SHP77 treated with DMSO at 0.1 percent for 48 hours (cell line): ENCODE measurements around the gene ERCC6.

Experiments used
- DNase-seq: peaks from one replicate; lab custom pipeline; 2025; lab: John Stamatoyannopoulos, UW

Gene ERCC6

GRCh38 chr10:49512121-49512809 lies 26.7 kb downstream of the ERCC6 start:
- DNase-seq, result no peak

DNA sequence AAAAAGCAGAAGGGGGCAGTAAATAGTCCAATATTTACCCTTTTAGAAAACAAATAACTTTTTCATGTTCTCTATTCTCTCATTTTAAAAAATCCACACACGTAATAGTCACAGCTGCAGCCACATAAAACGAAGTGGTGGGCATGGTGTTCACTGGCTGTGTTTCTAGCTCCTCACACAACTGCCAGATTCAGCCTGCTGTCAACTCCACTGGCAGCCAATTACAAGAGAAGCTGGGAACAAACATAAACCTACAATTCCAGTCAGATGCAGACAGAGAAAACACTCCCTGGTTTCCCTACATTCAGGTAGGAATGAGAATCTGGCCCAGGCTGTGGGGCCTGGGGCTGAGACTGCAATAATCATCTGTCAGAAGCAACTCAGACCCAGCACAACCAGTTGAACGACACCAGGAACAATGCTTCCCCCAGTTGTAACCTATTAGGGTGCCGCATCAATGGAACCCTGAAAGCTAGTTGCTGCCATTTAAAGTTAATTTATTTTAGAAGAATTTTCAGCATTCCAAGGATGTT lies 29.1 kb downstream of the ERCC6 start:
- no peak for DNase-seq

DNA sequence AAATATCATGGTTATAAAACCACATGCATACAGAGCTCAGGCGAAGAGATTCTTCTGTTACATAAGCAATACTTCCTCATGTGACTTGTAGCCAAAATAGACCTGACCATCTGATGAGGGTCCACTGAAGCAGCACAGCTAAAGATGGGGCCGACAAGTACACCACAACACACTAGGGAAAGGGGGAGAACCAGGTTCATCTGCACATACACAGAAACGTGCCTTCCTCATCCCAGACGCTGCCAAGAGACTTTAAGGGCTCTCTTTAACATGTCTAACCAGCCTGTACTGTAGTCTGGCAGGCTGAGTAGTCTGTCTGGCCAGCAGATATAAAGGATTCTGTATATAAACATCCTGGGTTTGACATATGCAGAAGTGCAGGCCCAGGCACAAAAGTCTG lies 30.3 kb downstream of the ERCC6 start:
- no peak for DNase-seq

DNA sequence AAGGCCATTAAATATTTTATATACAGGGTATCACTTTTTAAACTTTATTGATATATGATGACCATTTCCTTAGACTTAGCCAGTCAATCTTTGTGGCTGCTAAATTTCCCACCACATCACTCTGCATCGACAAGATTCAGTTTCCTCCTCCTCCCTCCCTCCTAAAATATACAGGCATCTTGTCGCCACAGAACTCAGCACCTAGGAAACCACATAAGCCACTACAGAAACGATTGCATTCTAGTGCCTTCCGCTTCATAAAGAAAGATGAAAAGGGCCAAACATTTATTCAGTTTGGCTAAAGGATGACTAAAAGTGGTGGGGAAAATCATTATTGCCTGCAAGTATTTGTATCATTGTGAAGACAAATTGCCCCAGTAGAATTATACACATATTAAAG lies 30.7 kb downstream of the ERCC6 start:
- no peak for DNase-seq

GRCh38 chr10:49505589-49505988 lies 33.3 kb downstream of the ERCC6 start:
- DNase-seq, result no peak

DNA sequence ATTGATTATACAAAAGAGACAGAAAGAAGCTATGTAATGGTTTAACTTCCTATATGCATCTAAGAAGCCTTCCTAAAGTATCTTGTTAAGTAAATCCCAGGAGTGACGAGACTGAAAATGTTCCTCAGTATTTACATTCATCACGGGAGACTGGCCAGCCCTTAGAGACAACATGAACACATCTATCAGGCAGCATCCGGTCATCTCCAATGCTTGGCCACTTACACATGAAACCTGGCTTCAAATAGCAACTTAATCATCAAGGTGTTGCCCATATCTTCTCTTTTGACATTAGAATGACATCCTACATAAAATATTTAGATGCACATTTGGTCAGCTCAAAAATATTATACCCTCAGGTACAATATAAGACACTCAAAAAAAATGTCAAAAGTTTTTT lies 33.8 kb downstream of the ERCC6 start:
- no peak for DNase-seq

- no peak for DNase-seq
These were observed 34.4 kb downstream of the ERCC6 start for GRCh38 chr10:49504528-49504927.

DNA sequence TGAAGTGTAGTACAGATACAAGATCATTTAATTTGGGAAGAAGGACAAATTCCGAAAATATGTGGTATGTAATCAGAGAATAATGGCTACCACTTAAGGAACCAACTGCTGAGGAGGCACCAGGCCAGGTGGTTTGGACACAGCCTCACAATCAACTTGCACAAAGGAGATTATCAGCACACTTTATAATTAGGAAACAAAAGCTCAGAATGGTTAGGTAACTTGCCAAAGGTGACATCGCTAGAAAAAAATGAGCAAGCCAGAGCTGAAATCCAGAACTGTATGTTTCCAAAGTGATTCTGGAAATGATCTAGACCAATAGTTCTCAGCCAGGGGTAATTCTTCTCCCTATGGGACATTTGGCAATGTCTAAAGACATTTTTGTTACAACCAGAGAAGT lies 36.6 kb downstream of the ERCC6 start:
- no peak for DNase-seq

DNA sequence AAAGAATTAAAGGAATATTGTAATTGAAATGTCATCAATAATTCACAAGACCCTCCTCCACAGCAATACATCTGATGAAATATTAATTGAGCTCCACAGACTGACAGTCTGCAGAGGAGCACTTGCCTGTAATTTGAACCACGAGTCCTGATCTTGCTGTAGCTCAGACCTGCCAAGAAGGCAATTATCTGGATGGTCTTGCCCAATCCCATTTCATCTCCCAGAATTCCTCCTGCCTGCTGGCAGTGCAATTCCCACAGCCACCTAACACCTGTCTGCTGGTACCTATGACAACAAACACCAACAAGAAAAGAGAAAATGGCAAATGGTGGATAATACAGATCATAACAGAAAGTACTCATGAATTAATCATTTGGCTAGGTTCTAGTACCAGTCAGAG lies 38.5 kb downstream of the ERCC6 start:
- no peak for DNase-seq

DNA sequence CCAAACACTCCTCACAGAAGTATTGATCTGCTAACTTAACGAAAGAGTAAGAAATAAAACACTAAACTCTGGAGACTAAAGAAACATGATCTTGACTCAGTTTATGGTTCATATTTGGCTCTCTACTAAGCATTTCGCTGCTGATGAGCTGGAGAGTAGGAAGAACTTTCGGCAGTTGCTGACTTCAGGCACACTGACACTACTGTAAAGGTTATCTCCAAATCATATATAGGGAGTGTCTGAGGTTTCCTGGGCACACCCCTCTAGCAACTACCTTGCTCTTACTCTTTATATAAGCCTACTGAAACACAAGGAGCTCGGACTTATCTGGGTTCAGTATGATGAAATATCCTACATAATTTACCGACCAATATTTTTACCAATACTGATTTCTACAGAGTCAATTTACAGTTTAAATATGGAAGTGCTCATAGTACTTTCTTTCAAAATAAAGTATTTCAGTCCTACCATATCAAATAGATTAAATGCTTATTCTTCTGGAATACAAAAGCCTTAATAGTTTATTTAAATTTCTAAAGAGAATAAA lies 39.5 kb downstream of the ERCC6 start:
- no peak for DNase-seq

DNA sequence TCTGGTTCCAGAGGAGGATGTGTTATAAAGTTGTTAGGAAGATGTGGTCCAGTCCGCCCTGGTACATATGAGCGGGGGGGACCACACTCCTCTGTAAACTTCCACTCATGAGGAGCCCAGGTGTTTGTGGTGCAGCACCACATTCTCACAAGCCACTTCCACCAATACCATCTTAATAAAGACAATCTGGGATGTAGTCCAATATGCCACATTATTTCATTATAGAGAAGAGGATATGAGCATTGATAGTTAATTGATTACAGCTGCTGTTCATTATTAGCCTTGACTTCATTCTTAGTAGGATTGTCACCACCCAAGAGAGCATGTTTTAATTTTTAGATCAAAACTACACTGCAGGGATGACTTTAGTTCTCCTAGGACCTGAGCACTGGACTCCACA lies 40.5 kb downstream of the ERCC6 start:
- DNase-seq, result no peak

DNA sequence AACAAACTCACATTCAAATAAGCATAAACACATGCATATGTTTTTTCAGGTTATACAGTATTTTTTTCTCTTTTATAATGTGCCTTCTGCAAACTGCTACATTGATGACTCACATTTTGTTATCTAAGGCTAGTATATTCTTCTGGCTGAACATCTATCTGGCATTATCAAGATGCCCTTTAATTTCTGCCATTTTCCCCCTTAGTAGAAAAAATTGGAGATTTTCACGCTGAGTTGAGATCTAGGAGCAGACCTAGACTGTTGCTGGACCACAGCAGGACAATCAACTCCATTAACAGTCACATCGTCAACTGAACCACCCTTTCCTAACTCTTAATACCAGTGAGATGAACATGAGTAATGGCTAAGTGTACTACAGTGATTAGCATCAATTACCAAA lies 41.6 kb downstream of the ERCC6 start:
- DNase-seq, result no peak

- no peak for DNase-seq
These were observed 50.7 kb downstream of the ERCC6 start for GRCh38 chr10:49488056-49488717.

DNA sequence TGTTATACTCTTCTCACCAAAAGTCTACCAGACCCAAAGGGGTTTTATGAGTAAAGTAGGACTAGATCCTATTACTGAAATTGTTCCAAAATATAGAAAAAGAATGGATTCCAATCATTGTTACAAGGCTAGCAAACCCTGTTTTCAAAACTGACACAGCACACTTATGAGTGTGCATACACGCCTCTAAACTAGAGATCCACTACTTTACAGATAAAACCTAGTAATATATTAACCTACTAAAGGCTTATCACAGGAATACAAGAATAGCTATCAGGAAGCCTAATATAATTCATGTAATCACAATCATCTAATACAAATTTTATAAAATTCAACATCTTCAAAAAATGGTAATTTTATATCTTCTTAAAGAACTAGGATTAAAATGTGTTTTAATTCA lies 52.2 kb downstream of the ERCC6 start:
- no peak for DNase-seq

- DNase-seq, result no peak
These were observed 52.9 kb downstream of the ERCC6 start for GRCh38 chr10:49486009-49486408.

DNA sequence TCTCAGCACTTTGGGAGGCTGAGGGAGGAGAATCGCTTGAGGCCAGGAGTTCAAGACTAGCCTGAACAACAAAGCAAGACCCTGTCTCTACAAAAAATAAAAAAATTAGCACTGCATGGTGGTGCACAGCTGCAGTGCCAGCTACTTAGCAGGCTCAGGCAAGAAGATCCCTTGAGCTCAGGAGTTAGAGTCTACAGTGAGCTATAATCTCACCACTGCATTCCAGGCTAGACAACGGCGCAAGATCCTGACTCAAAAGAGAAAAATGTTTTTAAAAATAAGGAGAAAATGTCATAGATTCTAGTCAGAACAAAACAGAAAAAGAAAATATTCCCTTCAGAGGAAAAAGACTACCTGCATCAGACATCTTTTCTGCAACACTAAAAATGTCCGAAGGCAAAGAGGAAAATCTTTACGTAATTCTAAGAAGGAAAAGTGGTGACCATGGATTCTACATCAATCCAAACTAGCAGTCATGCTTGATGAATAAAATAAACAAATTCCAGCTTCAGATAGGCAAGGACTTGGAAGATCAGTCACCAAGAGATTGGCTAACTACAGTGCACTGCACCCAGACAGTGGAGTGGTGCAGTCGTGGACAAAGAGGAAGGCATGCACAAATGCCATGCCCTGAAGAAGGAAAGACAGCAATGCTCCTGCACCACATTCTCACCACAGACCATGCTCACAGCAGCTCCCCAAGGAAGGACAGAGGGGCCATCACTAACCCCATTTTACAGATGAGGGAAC lies 54.3 kb downstream of the ERCC6 start:
- DNase-seq, result no peak

DNA sequence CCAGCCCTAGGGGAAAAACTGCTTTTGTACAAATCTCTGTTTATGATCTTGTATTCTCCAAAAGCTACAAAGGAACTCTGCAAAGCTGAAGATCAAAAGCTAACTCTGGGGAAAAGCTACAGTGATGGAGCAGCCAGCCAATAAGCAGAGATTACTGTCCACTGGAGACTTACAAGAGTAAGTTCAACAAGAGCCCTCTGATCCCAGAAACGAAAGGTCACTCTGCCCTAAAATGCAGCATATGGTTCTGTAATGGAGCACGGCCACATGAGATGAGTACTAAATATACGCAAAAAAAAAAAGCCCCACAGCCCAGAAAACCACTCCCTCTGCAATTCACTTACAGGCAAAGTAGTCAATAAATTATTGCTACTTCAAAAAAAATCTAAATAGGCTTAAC lies 60.1 kb downstream of the ERCC6 start:
- no peak for DNase-seq

DNA sequence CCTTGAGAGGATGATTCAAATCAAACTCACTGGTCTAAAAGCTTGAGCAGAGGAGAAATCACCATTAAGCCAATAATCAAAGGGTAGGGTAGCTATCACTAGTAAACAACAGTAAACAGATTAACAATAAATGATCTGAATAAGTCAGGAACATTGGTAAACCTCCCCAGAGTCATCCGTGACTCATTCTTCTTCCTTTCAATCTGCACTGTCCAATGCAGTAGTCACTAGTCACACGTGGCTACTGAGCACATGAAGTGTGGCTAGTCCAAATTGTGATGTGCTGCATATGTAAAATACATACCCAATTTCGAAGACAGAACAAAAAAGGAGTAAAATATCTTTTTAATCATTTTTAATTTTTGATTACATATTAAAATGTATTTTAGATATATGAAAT lies 64.0 kb downstream of the ERCC6 start:
- no peak for DNase-seq

DNA sequence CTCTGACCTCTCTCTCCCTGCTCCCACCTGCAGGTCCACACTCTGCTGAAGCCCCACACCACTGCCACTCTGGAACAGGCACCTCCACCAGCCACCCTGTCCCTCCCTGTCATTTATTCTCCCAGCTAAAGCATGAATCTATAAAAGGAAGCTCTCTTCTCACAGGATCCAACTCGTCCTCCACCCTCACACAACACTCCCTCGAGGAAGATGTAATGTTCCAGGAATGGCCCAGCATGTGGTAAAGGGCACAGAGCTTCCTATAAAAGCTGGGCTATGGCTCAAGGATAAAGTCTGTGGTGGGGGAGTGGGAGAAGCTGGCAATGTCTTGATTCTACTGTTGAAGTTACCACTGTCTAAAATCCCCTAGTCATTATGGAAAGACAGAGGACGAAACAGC lies 67.4 kb downstream of the ERCC6 start:
- no peak for DNase-seq

- no peak for DNase-seq
These were observed 73.2 kb downstream of the ERCC6 start for GRCh38 chr10:49465736-49466135.
